Nephron (organoid): ENCODE data around the gene DGKA.

ENCODE experiments used
- H3K27ac Mint-ChIP-seq, 3 experiments: 2 replicates each; pipeline ENCODE4 v1.8.0; 2020; ENCODE audit warnings: mixed read lengths in 3 of 3, mild to moderate bottlenecking in 2 of 3, moderate library complexity in 1 of 3
- H3K27me3 Mint-ChIP-seq: 2 replicates; pipeline ENCODE4 v1.8.0; 2021; ENCODE audit warnings: low read depth, mild to moderate bottlenecking, moderate library complexity, mixed read lengths
- H3K36me3 Mint-ChIP-seq: 2 replicates; pipeline ENCODE4 v1.8.0; 2020; ENCODE audit warnings: low read depth, mixed read lengths
- H3K4me1 Mint-ChIP-seq: 2 replicates; pipeline ENCODE4 v1.8.0; 2020; ENCODE audit warnings: mixed read lengths
- H3K4me3 Mint-ChIP-seq, 3 experiments: 2 replicates each; pipeline ENCODE4 v1.8.0; 2020; ENCODE audit warnings: mild to moderate bottlenecking in 3 of 3, mixed read lengths in 3 of 3, moderate library complexity in 2 of 3
- H3K9me3 Mint-ChIP-seq: 2 replicates; pipeline ENCODE4 v1.8.0; 2020; ENCODE audit warnings: mixed read lengths
- TF ChIP-seq, protein P1 (sequence below), 3 experiments: fragments of 200-600 bp; sonication (generic); IDR thresholded peaks; one replicate each; pipeline ENCODE4 v1.5.0; 2021; ENCODE audit warnings: antibody characterized with exemption in 3 of 3; ENCODE audit not compliant: unreplicated experiment in 3 of 3

DGKA gene

DNA sequence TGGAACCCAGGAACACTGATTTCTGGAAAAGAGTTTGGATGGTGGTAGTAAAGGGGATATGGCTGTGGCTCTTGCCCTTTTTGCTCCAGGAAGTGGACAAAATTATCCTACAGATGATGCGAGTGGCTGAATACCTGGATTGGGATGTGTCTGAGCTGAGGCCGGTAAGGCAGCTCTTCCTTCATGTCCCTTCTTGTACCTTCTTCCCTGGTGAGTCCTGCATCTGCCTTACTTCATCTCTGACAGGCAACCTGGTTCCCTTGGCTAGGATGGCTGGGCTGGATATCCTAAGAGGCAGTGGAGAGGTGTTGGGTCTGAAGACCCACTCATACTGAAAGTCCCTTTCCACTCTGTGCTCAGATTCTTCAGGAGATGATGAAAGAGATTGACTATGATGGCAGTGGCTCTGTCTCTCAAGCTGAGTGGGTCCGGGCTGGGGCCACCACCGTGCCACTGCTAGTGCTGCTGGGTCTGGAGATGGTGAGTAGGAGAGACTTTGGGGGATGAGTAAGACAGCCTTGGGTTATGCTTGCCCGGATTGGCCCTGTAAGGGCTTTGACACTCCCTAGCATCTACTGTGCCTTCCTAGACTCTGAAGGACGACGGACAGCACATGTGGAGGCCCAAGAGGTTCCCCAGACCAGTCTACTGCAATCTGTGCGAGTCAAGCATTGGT lies 8.0 kb downstream of the DGKA start:
- Mint-ChIP-seq H3K36me3 (peaks cover 4% of the 10 kb centered on the region), H3K4me1 (no peaks in the 10 kb centered on the region), H3K27me3 (peaks cover 25% of the 10 kb centered on the region), H3K4me3 (no peak overlapping the region), H3K27ac (no peak overlapping the region), H3K9me3 (no peaks in the 10 kb centered on the region)
- TF ChIP-seq, protein P1, sequence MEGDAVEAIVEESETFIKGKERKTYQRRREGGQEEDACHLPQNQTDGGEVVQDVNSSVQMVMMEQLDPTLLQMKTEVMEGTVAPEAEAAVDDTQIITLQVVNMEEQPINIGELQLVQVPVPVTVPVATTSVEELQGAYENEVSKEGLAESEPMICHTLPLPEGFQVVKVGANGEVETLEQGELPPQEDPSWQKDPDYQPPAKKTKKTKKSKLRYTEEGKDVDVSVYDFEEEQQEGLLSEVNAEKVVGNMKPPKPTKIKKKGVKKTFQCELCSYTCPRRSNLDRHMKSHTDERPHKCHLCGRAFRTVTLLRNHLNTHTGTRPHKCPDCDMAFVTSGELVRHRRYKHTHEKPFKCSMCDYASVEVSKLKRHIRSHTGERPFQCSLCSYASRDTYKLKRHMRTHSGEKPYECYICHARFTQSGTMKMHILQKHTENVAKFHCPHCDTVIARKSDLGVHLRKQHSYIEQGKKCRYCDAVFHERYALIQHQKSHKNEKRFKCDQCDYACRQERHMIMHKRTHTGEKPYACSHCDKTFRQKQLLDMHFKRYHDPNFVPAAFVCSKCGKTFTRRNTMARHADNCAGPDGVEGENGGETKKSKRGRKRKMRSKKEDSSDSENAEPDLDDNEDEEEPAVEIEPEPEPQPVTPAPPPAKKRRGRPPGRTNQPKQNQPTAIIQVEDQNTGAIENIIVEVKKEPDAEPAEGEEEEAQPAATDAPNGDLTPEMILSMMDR (IDR thresholded peaks at IDR 0.05; ENCODE audit: unreplicated experiment in 3 of 3): no peak

DNA sequence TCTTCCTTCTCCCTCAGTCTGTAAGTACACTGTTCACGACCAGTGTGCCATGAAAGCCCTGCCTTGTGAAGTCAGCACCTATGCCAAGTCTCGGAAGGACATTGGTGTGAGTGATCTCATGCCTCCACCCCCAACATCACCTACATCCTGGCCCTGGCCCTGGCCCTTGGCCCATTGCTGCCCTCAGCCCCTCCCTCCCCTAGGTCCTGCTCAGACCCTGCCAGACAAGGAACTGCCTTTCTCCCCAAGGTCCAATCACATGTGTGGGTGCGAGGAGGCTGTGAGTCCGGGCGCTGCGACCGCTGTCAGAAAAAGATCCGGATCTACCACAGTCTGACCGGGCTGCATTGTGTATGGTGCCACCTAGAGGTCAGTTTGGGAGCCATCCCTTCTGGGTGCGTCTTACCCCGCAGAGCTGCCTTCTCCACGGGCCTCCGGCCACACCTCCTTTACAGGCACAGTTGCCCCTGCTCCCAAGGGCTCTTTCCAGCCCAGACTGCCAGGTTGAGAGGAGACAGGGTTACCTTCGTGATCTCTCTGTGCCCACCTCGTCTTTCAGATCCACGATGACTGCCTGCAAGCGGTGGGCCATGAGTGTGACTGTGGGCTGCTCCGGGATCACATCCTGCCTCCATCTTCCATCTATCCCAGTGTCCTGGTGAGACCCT lies 9.2 kb downstream of the DGKA start:
- peak overlapping the region in 1 of 3 experiments; percentile 53 for H3K4me3 Mint-ChIP-seq
- H3K27ac Mint-ChIP-seq: no peak overlapping the region
- no peaks in the 10 kb centered on the region for H3K9me3 Mint-ChIP-seq
- peaks cover 4% of the 10 kb centered on the region for H3K36me3 Mint-ChIP-seq
- H3K27me3 Mint-ChIP-seq: peaks cover 15% of the 10 kb centered on the region
- TF ChIP-seq, protein P1 (IDR thresholded peaks at IDR 0.05; ENCODE audit: unreplicated experiment in 3 of 3): peak; percentile 80 to 85 (median 85)
- H3K4me1 Mint-ChIP-seq: no peaks in the 10 kb centered on the region

DNA sequence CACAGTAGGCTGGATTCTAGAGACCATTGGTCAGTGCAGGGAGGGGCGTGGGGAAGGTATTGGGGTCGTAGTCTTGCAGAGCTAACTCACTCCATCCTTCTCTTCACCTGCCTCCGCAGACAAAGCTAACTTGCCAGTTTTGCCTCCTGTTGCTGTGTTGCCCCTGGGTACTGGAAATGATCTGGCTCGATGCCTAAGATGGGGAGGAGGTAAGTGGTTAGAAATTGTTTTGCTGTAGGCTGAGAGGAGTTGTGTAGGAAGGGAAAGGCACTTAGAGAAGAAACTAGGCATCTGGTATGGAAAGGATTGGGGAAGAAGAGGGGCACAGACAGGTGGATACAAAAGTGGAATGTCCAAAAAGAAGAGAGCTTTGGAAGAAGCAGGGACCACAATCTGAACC lies 11.1 kb downstream of the DGKA start:
- peaks cover 4% of the 10 kb centered on the region for H3K36me3 Mint-ChIP-seq
- H3K27ac Mint-ChIP-seq: no peak overlapping the region
- H3K9me3 Mint-ChIP-seq: no peaks in the 10 kb centered on the region
- H3K4me1 Mint-ChIP-seq: no peaks in the 10 kb centered on the region
- H3K4me3 Mint-ChIP-seq: no peak overlapping the region
- TF ChIP-seq, protein P1 (IDR thresholded peaks at IDR 0.05; ENCODE audit: unreplicated experiment in 3 of 3): no peak
- peaks cover 5% of the 10 kb centered on the region for H3K27me3 Mint-ChIP-seq

DNA sequence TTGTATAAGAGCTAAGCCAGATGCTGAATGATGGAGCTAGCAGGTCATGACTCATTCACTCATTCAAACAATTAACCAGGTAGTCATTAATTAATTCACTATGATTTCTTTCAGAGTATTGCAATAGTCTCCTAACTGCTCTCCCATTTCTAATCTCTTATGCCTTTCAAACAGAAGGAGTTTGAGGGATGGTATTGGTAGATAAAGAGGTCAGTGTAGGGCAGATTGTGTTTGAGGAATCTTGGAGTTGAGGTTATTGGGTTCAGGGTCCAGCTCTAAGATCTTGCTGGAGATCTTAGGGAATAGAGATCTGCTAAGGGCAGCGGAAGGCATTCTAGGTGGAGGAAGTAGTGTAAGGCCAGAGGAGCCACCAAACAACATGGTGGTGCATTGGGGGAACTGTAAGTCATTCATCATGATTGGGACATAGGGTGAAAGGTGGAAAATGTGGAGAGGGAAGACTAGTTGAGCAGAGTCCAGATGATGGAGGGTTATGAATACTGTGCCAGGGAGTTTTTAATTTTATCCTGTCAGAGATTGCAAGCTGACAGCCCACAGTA lies 11.7 kb downstream of the DGKA start:
- Mint-ChIP-seq H3K36me3 (peaks cover 4% of the 10 kb centered on the region), H3K27me3 (no peaks in the 10 kb centered on the region), H3K27ac (no peak overlapping the region), H3K4me3 (no peak overlapping the region), H3K9me3 (no peaks in the 10 kb centered on the region), H3K4me1 (no peaks in the 10 kb centered on the region)
- TF ChIP-seq, protein P1 (IDR thresholded peaks at IDR 0.05; ENCODE audit: unreplicated experiment in 3 of 3): no peak

DNA sequence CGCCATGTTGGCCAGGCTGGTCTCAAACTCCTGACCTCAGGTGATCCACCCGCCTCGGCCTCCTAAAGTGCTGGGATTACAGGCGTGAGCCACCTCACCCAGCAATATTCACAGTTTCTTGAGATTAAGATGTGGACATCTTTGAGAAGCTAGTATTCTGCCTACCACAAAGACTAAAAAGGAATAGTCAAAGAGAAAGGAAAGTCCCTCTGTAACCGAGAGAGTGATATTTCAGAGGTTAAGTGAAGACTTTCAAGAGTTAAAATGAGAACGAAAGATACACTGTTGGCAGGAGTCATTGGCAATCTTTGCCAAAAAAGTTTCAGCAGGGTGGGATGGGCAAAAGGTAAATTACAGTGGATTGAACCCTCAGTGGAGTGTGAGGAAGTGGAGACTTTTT lies 15.6 kb downstream of the DGKA start:
- Mint-ChIP-seq H3K9me3 (no peaks in the 10 kb centered on the region), H3K4me3 (no peak overlapping the region), H3K27ac (no peak overlapping the region), H3K4me1 (no peaks in the 10 kb centered on the region), H3K36me3 (peaks cover 4% of the 10 kb centered on the region), H3K27me3 (no peaks in the 10 kb centered on the region)
- TF ChIP-seq, protein P1 (IDR thresholded peaks at IDR 0.05; ENCODE audit: unreplicated experiment in 3 of 3): no peak
